Mesenchymal stem cell (in vitro differentiated cells and primary cell): Measurements from ENCODE around the gene PKLR.

Experiments
- DNase-seq: peaks from one replicate; pipeline ENCODE4 v3.0.0-alpha.2; 2013
- H2AFZ ChIP-seq: one replicate; pipeline ENCODE4 v1.6.1; 2013; ENCODE audit warnings: low read depth, mild to moderate bottlenecking, control low read depth, inconsistent platforms, low read length, moderate library complexity
- H2AK5ac ChIP-seq: 2 replicates; pipeline ENCODE4 v1.6.1; 2013; ENCODE audit warnings: low read length, moderate library complexity, mild to moderate bottlenecking, inconsistent platforms; ENCODE audit not compliant: severe bottlenecking
- H2BK120ac ChIP-seq: one replicate; pipeline ENCODE4 v1.6.1; 2013; ENCODE audit warnings: low read depth, mild to moderate bottlenecking, inconsistent platforms, low read length, moderate library complexity
- H2BK12ac ChIP-seq, 2 experiments: one replicate each; pipeline ENCODE4 v1.6.1; 2013; ENCODE audit warnings: inconsistent platforms in 2 of 2, low read length in 2 of 2, mild to moderate bottlenecking in 2 of 2, moderate library complexity in 2 of 2, control low read depth in 1 of 2
- H2BK15ac ChIP-seq: one replicate; pipeline ENCODE4 v1.6.1; 2013; ENCODE audit warnings: mild to moderate bottlenecking, low read depth, inconsistent platforms; ENCODE audit not compliant: poor library complexity, severe bottlenecking
- H2BK5ac ChIP-seq: 2 replicates; pipeline ENCODE4 v1.6.1; 2013; ENCODE audit warnings: low read depth, mild to moderate bottlenecking, low read length, control low read depth, inconsistent platforms; ENCODE audit not compliant: poor library complexity, severe bottlenecking
- H3K14ac ChIP-seq, 2 experiments: one replicate each; pipeline ENCODE4 v1.6.1; 2013; ENCODE audit warnings: inconsistent platforms in 2 of 2, low read length in 2 of 2, control low read depth in 1 of 2, mild to moderate bottlenecking in 1 of 2, moderate library complexity in 1 of 2
- H3K18ac ChIP-seq, 2 experiments: one replicate each; pipeline ENCODE4 v1.6.1; 2013; ENCODE audit warnings: inconsistent platforms in 2 of 2, low read length in 2 of 2, control low read depth in 1 of 2, low read depth in 1 of 2, mild to moderate bottlenecking in 1 of 2
- H3K23ac ChIP-seq, 2 experiments: one replicate each; pipeline ENCODE4 v1.6.1; 2013; ENCODE audit warnings: inconsistent platforms in 2 of 2, low read length in 2 of 2, mild to moderate bottlenecking in 2 of 2, moderate library complexity in 2 of 2, control low read depth in 1 of 2
- H3K27ac ChIP-seq: 2 replicates; pipeline ENCODE4 v1.5.1; 2013; ENCODE audit warnings: mild to moderate bottlenecking, moderate library complexity, low read length, control low read depth, inconsistent platforms; ENCODE audit not compliant: poor library complexity, severe bottlenecking
- H3K27me3 ChIP-seq, 2 experiments: 2 replicates each; pipeline versions ENCODE4 v1.6.1 to v1.7.0; 2013; ENCODE audit warnings: low read length in 2 of 2, mild to moderate bottlenecking in 2 of 2, moderate library complexity in 2 of 2, control low read depth in 1 of 2, inconsistent platforms in 1 of 2; ENCODE audit not compliant: control insufficient read depth in 1 of 2, insufficient read depth in 1 of 2
- H3K36me3 ChIP-seq, 2 experiments: 2 replicates each; pipeline versions ENCODE4 v1.6.1 to v1.7.0; 2013; ENCODE audit warnings: low read length in 2 of 2, control low read depth in 1 of 2, inconsistent platforms in 1 of 2, low read depth in 1 of 2, mild to moderate bottlenecking in 1 of 2; ENCODE audit not compliant: insufficient read depth in 2 of 2, control insufficient read depth in 1 of 2
- H3K4ac ChIP-seq, 2 experiments: one replicate each; pipeline ENCODE4 v1.6.1; 2013; ENCODE audit warnings: inconsistent platforms in 2 of 2, low read length in 2 of 2, mild to moderate bottlenecking in 2 of 2, moderate library complexity in 2 of 2, control low read depth in 1 of 2, low read depth in 1 of 2
- H3K4me1 ChIP-seq: 2 replicates; pipeline ENCODE4 v1.6.1; 2013; ENCODE audit warnings: low read depth, low read length, control low read depth; ENCODE audit not compliant: control insufficient read depth, insufficient read depth
- H3K4me2 ChIP-seq: 2 replicates; pipeline ENCODE4 v1.6.1; 2013; ENCODE audit warnings: low read length, mild to moderate bottlenecking, inconsistent platforms; ENCODE audit not compliant: poor library complexity, severe bottlenecking
- H3K4me3 ChIP-seq, 2 experiments: 2 replicates each; pipeline versions ENCODE4 v1.5.1 to v1.7.0; 2013; ENCODE audit warnings: low read length in 2 of 2, mild to moderate bottlenecking in 2 of 2, control low read depth in 1 of 2, low read depth in 1 of 2; ENCODE audit not compliant: insufficient read depth in 1 of 2
- H3K79me1 ChIP-seq: replicated peaks from 2 replicates; pipeline ENCODE4 v1.6.1; 2013; ENCODE audit warnings: mild to moderate bottlenecking, control low read depth, low read length, inconsistent platforms; ENCODE audit not compliant: poor library complexity, severe bottlenecking
- H3K9ac ChIP-seq: 2 replicates; pipeline ENCODE4 v1.7.0; 2013; ENCODE audit warnings: mild to moderate bottlenecking, low read length, moderate library complexity
- H3K9me3 ChIP-seq: 2 replicates; pipeline ENCODE4 v1.7.0; 2013; ENCODE audit warnings: mild to moderate bottlenecking, low read length; ENCODE audit not compliant: control insufficient read depth
- H4K8ac ChIP-seq: one replicate; pipeline ENCODE4 v1.6.1; 2013; ENCODE audit warnings: inconsistent platforms, mild to moderate bottlenecking, low read length, moderate library complexity
- H4K91ac ChIP-seq: one replicate; pipeline ENCODE4 v1.6.1; 2013; ENCODE audit warnings: mild to moderate bottlenecking, low read length, inconsistent platforms
- WGBS: methylation state at CpG from one replicate; pipeline ENCODE4 v1.1.7; 2013; ENCODE audit warnings: mixed read lengths; 5-methylcytosine and 5-hydroxymethylcytosine counted together

Gene PKLR

GRCh38 chr1:155321639-155322503 lies 20.6 kb upstream of the PKLR start:
- WGBS: 71% methylated on average over 23 of the region's 27 CpGs
- Histone ChIP-seq H3K18ac (peak overlapping the region in 1 of 2 experiments; percentile 37), H4K8ac (no peak overlapping the region), H3K9ac (peak overlapping the region; percentile 94), H3K4me2 (peak overlapping the region; percentile 96), H4K91ac (peak overlapping the region; percentile 28), H3K4ac (peak overlapping the region in 1 of 2 experiments; percentile 17), H3K23ac (peak overlapping the region in 1 of 2 experiments; percentile 27), H2BK15ac (no peak overlapping the region), H3K27ac (peak overlapping the region; percentile 24), H3K27me3 (no peaks in the 10 kb centered on the region), H2BK5ac (no peak overlapping the region), H2AFZ (no peak overlapping the region), H3K14ac (peak overlapping the region in 1 of 2 experiments; percentile 84), H2BK120ac (no peak overlapping the region), H3K4me1 (peaks cover 34% of the 10 kb centered on the region), H3K79me1 (peaks cover 31% of the 10 kb centered on the region), H3K36me3 (peaks cover 40 to 49% of the 10 kb centered on the region in 2 experiments), H2BK12ac (peak overlapping the region in 1 of 2 experiments; percentile 64), H3K9me3 (no peaks in the 10 kb centered on the region), H3K4me3 (peak overlapping the region in 1 of 2 experiments; percentile 97), H2AK5ac (no peak overlapping the region)
- peak; percentile 41 for DNase-seq

DNA sequence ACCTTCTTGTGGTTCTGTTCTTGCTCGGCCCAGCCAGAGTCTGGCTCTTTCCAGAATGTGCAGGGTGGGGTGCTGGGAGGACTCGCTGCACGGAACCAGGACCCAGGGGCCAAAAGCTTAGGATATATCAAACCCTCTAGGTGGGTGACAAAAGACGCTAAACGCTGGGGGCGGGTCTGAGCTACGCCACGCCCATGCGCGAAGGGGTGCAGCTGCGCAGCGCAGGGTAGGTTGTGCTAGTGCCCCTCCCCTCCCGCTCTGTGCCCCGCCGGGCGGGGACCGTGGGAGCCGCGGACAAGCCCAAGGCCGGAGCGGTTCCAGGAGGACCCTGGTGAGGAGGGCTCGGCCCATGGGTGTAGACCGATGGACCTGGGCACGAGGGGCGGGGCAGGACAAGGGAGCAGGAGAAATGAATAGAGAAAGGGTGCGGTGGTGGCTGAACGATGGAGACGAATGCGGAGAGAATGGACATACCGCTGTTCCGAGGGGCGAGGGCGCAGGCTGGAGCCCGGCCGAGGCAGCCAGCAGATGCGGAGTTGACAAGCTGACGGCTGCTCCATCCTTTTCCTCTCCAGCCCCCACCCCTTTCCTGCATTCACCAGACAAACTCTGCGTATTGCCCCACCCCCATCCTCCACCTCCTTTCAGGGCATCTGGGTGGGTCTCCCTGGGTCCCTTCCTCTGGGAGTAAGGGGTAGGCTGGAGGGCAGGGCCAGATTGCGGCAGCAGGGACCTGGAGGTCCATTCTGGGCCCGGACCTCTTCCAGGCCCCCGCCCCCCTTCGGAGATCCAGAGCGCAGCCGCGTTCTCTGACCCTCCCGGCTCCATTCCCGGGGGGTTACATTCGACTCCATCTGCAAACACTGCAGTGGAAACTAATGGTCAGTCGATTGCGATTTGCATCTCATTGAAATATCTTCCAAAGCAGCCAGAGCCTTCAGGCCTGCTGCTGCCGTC lies 19.7 kb upstream of the PKLR start, which contains the start of gene RUSC1:
Gene RUSC1 (plus strand): TSS at position 234 of the 957 bp plus-strand sequence. CDS start 880 bp downstream, outside the sequence.
- H3K4ac ChIP-seq: peak within 1 kb of the TSS in 1 of 2 experiments; percentile 17
- H3K36me3 ChIP-seq: peaks cover 39 to 40% of the 10 kb centered on the region in 2 experiments
- H4K8ac ChIP-seq: peak within 1 kb of the TSS; percentile 16
- peak within 1 kb of the TSS in 1 of 2 experiments; percentile 78 for H3K23ac ChIP-seq
- no peak within 1 kb of the TSS for H2BK5ac ChIP-seq
- no peak within 1 kb of the TSS for H2AK5ac ChIP-seq
- peak; percentile 51 for DNase-seq
- no peak within 1 kb of the TSS for H2BK15ac ChIP-seq
- H3K79me1 ChIP-seq: peaks cover 25% of the 10 kb centered on the region
- H2BK12ac ChIP-seq: peak within 1 kb of the TSS in 1 of 2 experiments; percentile 64
- H3K4me3 ChIP-seq: peak within 1 kb of the TSS; percentile 39 to 97
- H3K4me2 ChIP-seq: peak within 1 kb of the TSS; percentile 44
- H2BK120ac ChIP-seq: no peak within 1 kb of the TSS
- H3K27me3 ChIP-seq: no peaks in the 10 kb centered on the region
- 45% methylated on average over 34 of the region's 51 CpGs for WGBS
- H3K14ac ChIP-seq: peak within 1 kb of the TSS in 1 of 2 experiments; percentile 75
- H3K18ac ChIP-seq: peak within 1 kb of the TSS; percentile 24 to 79
- peak within 1 kb of the TSS; percentile 57 for H4K91ac ChIP-seq
- H3K9me3 ChIP-seq: no peaks in the 10 kb centered on the region
- no peak within 1 kb of the TSS for H3K27ac ChIP-seq
- peak within 1 kb of the TSS; percentile 94 for H3K9ac ChIP-seq
- peaks cover 27% of the 10 kb centered on the region for H3K4me1 ChIP-seq
- no peak within 1 kb of the TSS for H2AFZ ChIP-seq

- H3K4ac ChIP-seq: no peak overlapping the region
- WGBS: 88% methylated on average over 11 of the region's 11 CpGs
Observed at GRCh38 chr1:155320252-155320651, 19.0 kb upstream of the PKLR start.

More at GRCh38 chr1:155320252-155320651, 19.0 kb upstream of the PKLR start:
- H2AFZ ChIP-seq: no peak overlapping the region
- H3K4me3 ChIP-seq: peak overlapping the region in 1 of 2 experiments; percentile 97
- peak overlapping the region; percentile 94 for H3K9ac ChIP-seq
- no peak overlapping the region for H4K91ac ChIP-seq
- H2BK5ac ChIP-seq: no peak overlapping the region
- no peak overlapping the region for H2AK5ac ChIP-seq
- H3K27ac ChIP-seq: no peak overlapping the region
- H3K36me3 ChIP-seq: peaks cover 36 to 38% of the 10 kb centered on the region in 2 experiments
- H2BK120ac ChIP-seq: no peak overlapping the region
- no peak overlapping the region for H2BK12ac ChIP-seq
- H3K14ac ChIP-seq: no peak overlapping the region
- H3K79me1 ChIP-seq: peaks cover 25% of the 10 kb centered on the region
- peak overlapping the region; percentile 44 for H3K4me2 ChIP-seq
- DNase-seq: no peak
- peak overlapping the region in 1 of 2 experiments; percentile 5 for H3K18ac ChIP-seq
- H2BK15ac ChIP-seq: no peak overlapping the region
- H3K27me3 ChIP-seq: no peaks in the 10 kb centered on the region
- no peaks in the 10 kb centered on the region for H3K9me3 ChIP-seq
- H3K4me1 ChIP-seq: peaks cover 21% of the 10 kb centered on the region
- peak overlapping the region in 1 of 2 experiments; percentile 36 for H3K23ac ChIP-seq
- H4K8ac ChIP-seq: no peak overlapping the region
